GM12878 (cell line): Measurements from ENCODE around the gene ADCY1. TPM values are rescaled to one million over a fixed set of nuclear protein-coding genes. Genes with fewer than 3 reads are reported as not detected.
"Not testable (repeated sequence)": the region's sequence is repeated elsewhere in the genome, so short reads cannot be mapped to it uniquely, and the experiment has no call there.

Experiments used
- ATAC-seq: fragments of 200-7000 bp; cut with Tn5 transposase; 3 replicates; pipeline ENCODE4 v1.9.1; 2020; ENCODE audit warnings: mild to moderate bottlenecking, moderate library complexity
- BruUV-seq: library from RNA; stranded (reverse); fragments of 400-500 nt; replicated peaks from 2 replicates; lab custom pipeline; 2021; lab: Mats Ljungman, UMichigan
- CTCF ChIA-PET: fragments of 300-600 bp; sonication (Branson Sonifier 250); formaldehyde crosslinking; extraction: SDS; loops from one replicate; lab custom pipeline; 2021; ENCODE audit warnings: inconsistent platforms; lab: Yijun Ruan, JAX
- POLR2A ChIA-PET: fragments of 350-600 bp; formaldehyde crosslinking; extraction: SDS; loops from one replicate; lab custom pipeline; 2021; ENCODE audit warnings: inconsistent platforms; lab: Charles Lee
- RAD21 ChIA-PET: fragments of 300-600 bp; sonication (Branson Sonifier 250); formaldehyde crosslinking; loops from one replicate; lab custom pipeline; 2023; ENCODE audit warnings: antibody characterized with exemption; ENCODE audit not compliant: unreplicated experiment; lab: Charles Lee
- SMC1A ChIA-PET: fragments of 300-600 bp; sonication (Branson Sonifier 250); formaldehyde crosslinking; loops from one replicate; lab custom pipeline; 2023; ENCODE audit not compliant: unreplicated experiment, uncharacterized antibody; lab: Charles Lee
- DNase-seq: peaks from one replicate; pipeline ENCODE4 v3.0.0-alpha.2; 2011; ENCODE audit warnings: low read depth, low spot score
- FAIRE-seq: peaks from 3 replicates; lab custom pipeline; 2011; peaks lifted over from hg19 to GRCh38; lab: Jason Lieb, UNC
- H2AFZ ChIP-seq: 2 replicates; pipeline ENCODE4 v1.6.0; 2011; ENCODE audit warnings: low read depth, low read length, control low read depth; ENCODE audit not compliant: control insufficient read depth
- H3K27ac ChIP-seq: 2 replicates; pipeline ENCODE4 v1.5.1; 2011; ENCODE audit warnings: control low read depth; ENCODE audit not compliant: control insufficient read depth, insufficient read depth
- H3K27me3 ChIP-seq, 2 experiments: replicated peaks in 1 of 2; 2 replicates each; pipeline versions ENCODE4 v1.6.0 to v1.6.1; 2011; ENCODE audit warnings: low read length in 1 of 2; ENCODE audit not compliant: control insufficient read depth in 2 of 2, insufficient read depth in 2 of 2
- H3K36me3 ChIP-seq, 2 experiments: 2 replicates each; pipeline ENCODE4 v1.5.1; 2011; ENCODE audit warnings: low read length in 1 of 2; ENCODE audit not compliant: control insufficient read depth in 2 of 2, insufficient read depth in 2 of 2
- H3K4me1 ChIP-seq: 2 replicates; pipeline ENCODE4 v1.6.1; 2011; ENCODE audit warnings: mild to moderate bottlenecking, low read length, moderate library complexity, mixed read lengths; ENCODE audit not compliant: control insufficient read depth, insufficient read depth
- H3K4me2 ChIP-seq: 2 replicates; pipeline ENCODE4 v1.6.0; 2011; ENCODE audit warnings: control low read depth; ENCODE audit not compliant: control insufficient read depth, insufficient read depth
- H3K4me3 ChIP-seq: fragments of 200-600 bp; sonication (generic); 2 replicates; pipeline ENCODE4 v1.5.1; 2016
- H3K79me2 ChIP-seq: 2 replicates; pipeline ENCODE4 v1.6.0; 2011; ENCODE audit warnings: low read length; ENCODE audit not compliant: control insufficient read depth, insufficient read depth
- H3K9ac ChIP-seq: 2 replicates; pipeline ENCODE4 v1.8.0; 2011; ENCODE audit warnings: low read length, control low read depth, mixed read lengths; ENCODE audit not compliant: control insufficient read depth, insufficient read depth
- H3K9me3 ChIP-seq: replicated peaks from 3 replicates; pipeline ENCODE4 v1.5.1; 2011; ENCODE audit warnings: mild to moderate bottlenecking, low read length; ENCODE audit not compliant: control insufficient read depth, insufficient read depth
- H4K20me1 ChIP-seq: 2 replicates; pipeline ENCODE4 v1.6.0; 2011; ENCODE audit not compliant: control insufficient read depth, insufficient read depth
- EED ChIP-seq: sonication (generic); IDR thresholded peaks from 2 replicates; pipeline ENCODE4 v1.6.1; 2016; ENCODE audit warnings: antibody characterized with exemption, low read depth
- FOXM1 ChIP-seq: IDR thresholded peaks from 2 replicates; pipeline ENCODE4 v1.6.1; 2012; ENCODE audit warnings: low read depth, mild to moderate bottlenecking, inconsistent platforms, low read length, moderate library complexity
- KLF5 ChIP-seq: fragments of 450-650 bp; IDR thresholded peaks from 2 replicates; pipeline ENCODE4 v1.6.1; 2014; ENCODE audit warnings: mild to moderate bottlenecking; ENCODE audit not compliant: partially characterized antibody
- MEF2B ChIP-seq: fragments of 450-650 bp; IDR thresholded peaks from 2 replicates; pipeline ENCODE4 v1.6.1; 2018; ENCODE audit warnings: mild to moderate bottlenecking, moderate library complexity; ENCODE audit not compliant: partially characterized antibody, poor library complexity, severe bottlenecking
- PBX3 ChIP-seq: IDR thresholded peaks from 2 replicates; pipeline ENCODE4 v1.6.1; 2011; ENCODE audit warnings: mild to moderate bottlenecking, low read depth, low read length, moderate library complexity; ENCODE audit not compliant: insufficient replicate concordance
- ZBTB11 ChIP-seq: fragments of 450-650 bp; formaldehyde crosslinking; IDR thresholded peaks from 2 replicates; pipeline ENCODE4 v1.5.0; 2022; ENCODE audit warnings: mild to moderate bottlenecking, missing genetic modification characterization
- WGBS: methylation state at CpG from one replicate; pipeline ENCODE4 v1.1.6; 2016; ENCODE audit warnings: low lambda C conversion rate; ENCODE audit not compliant: insufficient replicate concordance, insufficient coverage; ENCODE audit errors: missing lambda C conversion rate; 5-methylcytosine and 5-hydroxymethylcytosine counted together
- in situ Hi-C: fragments of 300-500 bp; cut with MboI; formaldehyde crosslinking; loops from 9 replicates; pipeline ENCODE4 v1.14.3; 2018; ENCODE audit warnings: mixed read lengths
- intact Hi-C: fragments of 100-400 bp; cut with micrococcal nuclease; formaldehyde crosslinking; loops from one replicate; pipeline ENCODE4 v1.14.2; 2022; ENCODE audit not compliant: unreplicated experiment
- polyA plus RNA-seq, 11 experiments: library from polyadenylated mRNA; depleted of rRNA in 4 of 11; unstranded in 6 of 11; stranded (reverse) in 5 of 11; fragments of >200 nt; fragmentation: Nextera tagmentation in 4 of 11; fragmentation: Illumina TruSeq in 1 of 11; extraction: Ambion mirVana in 4 of 11; extraction: Trizol in 1 of 11; gene quantifications; 1 replicate in 1 of 11; 2 replicates in 10 of 11; pipeline versions ENCODE4 v1.2.1 to v1.2.3, GENCODE V29; 2011 to 2016; ENCODE audit warnings: inconsistent platforms in 2 of 11, missing spikeins in 2 of 11, low read depth in 1 of 11
- total RNA-seq, 4 experiments: library from RNA; depleted of rRNA in 3 of 4; stranded (reverse); fragments of >200 nt in 3 of 4; fragmentation: Illumina TruSeq in 1 of 4; extraction: Trizol in 1 of 4; gene quantifications; 2 replicates each; pipeline versions ENCODE4 v1.2.1 to v1.2.3, GENCODE V29; 2013 to 2021

ADCY1 gene
- total and polyA plus RNA-seq, 10 of the 15 experiments (the other 5 are each of a cell fraction or from before 2014, with no cell fraction given): 0.13 to 1.4 (median 0.45) TPM; not detected in 1

- no peak for TF ChIP-seq ZBTB11 (CRISPR knock-in tag)
- TF ChIP-seq PBX3: no peak
- TF ChIP-seq KLF5: no peak
- no peak for TF ChIP-seq FOXM1
- TF ChIP-seq EED: no peak
- TF ChIP-seq MEF2B: no peak
Measured at GRCh38 chr7:45726883-45727282, 152.7 kb downstream of the ADCY1 start (continued).

- H3K79me2 ChIP-seq, H3K4me1 ChIP-seq, DNase-seq, H3K27me3 ChIP-seq, H2AFZ ChIP-seq, in situ Hi-C loops, RAD21 ChIA-PET, H4K20me1 ChIP-seq, FAIRE-seq, H3K4me2 ChIP-seq, CTCF ChIA-PET, H3K4me3 ChIP-seq, SMC1A ChIA-PET, ATAC-seq, H3K36me3 ChIP-seq, intact Hi-C loops, H3K9ac ChIP-seq, BruUV-seq, POLR2A ChIA-PET, H3K27ac ChIP-seq, H3K9me3 ChIP-seq: not testable (repeated sequence)
- 87% methylated on average over 5 of the region's 5 CpGs for WGBS
Measured at GRCh38 chr7:45731692-45732443, 157.7 kb downstream of the ADCY1 start.

- H4K20me1 ChIP-seq, H3K9ac ChIP-seq, H3K36me3 ChIP-seq, SMC1A ChIA-PET, H3K9me3 ChIP-seq, BruUV-seq, intact Hi-C loops, H3K4me3 ChIP-seq, POLR2A ChIA-PET, FAIRE-seq, H2AFZ ChIP-seq, DNase-seq, in situ Hi-C loops, H3K79me2 ChIP-seq, RAD21 ChIA-PET, CTCF ChIA-PET, H3K4me2 ChIP-seq, H3K4me1 ChIP-seq, H3K27ac ChIP-seq, ATAC-seq, H3K27me3 ChIP-seq: not testable (repeated sequence)
- WGBS: 95% methylated on average over 7 of the region's 9 CpGs
Measured at GRCh38 chr7:45738920-45739319, 164.8 kb downstream of the ADCY1 start.
